T-cell (primary cell): Measurements from ENCODE around the gene CDK6. TPM values are rescaled to one million over a fixed set of nuclear protein-coding genes. Genes with fewer than 3 reads are reported as not detected.

Experiments
- ATAC-seq, 4 experiments: fragments of 200-7000 bp in 3 of 4; fragments of 150-1000 bp in 1 of 4; cut with Tn5 transposase; replicated peaks in 1 of 4; 1 replicate in 3 of 4; 2 replicates in 1 of 4; pipeline ENCODE4 v1.10.0; 2021; ENCODE audit warnings: moderate library complexity in 3 of 4, mild to moderate bottlenecking in 2 of 4, moderate number of reproducible peaks in 1 of 4
- CTCF ChIA-PET, 2 donors: fragments of 300-600 bp; sonication (Branson Sonifier 250); formaldehyde crosslinking; loops; one replicate each; lab custom pipeline; 2022; ENCODE audit warnings: antibody characterized with exemption in 2 of 2; lab: Charles Lee
- POLR2A ChIA-PET, 2 donors: fragments of 300-600 bp; sonication (Branson Sonifier 250); formaldehyde crosslinking; loops; one replicate each; lab custom pipeline; 2022; ENCODE audit warnings: antibody characterized with exemption in 2 of 2; lab: Charles Lee
- DNase-seq, 35 experiments: peaks; one replicate each; pipeline versions ENCODE4 v3.0.0 to v3.0.0-alpha.2; 2013 to 2023
- H3K27ac ChIP-seq: one replicate; pipeline ENCODE4 v1.5.1; 2013; ENCODE audit warnings: low read length
- H3K27me3 ChIP-seq, 2 experiments: replicated peaks in 1 of 2; 1 replicate in 1 of 2; 2 replicates in 1 of 2; pipeline versions ENCODE4 v1.6.1 to v1.7.0; 2013; ENCODE audit warnings: low read length in 1 of 2, mixed read lengths in 1 of 2; ENCODE audit not compliant: control insufficient read depth in 2 of 2, insufficient read depth in 2 of 2; ENCODE audit errors: extremely low read depth in 1 of 2
- H3K36me3 ChIP-seq, 2 donors: 1 replicate in 1 of 2; 2 replicates in 1 of 2; pipeline versions ENCODE4 v1.6.1 to v1.7.0; 2013; ENCODE audit warnings: low read length in 1 of 2; ENCODE audit not compliant: control insufficient read depth in 2 of 2, insufficient read depth in 1 of 2; ENCODE audit errors: extremely low read depth in 1 of 2
- H3K4me1 ChIP-seq, 2 experiments: 1 replicate in 1 of 2; 2 replicates in 1 of 2; pipeline versions ENCODE4 v1.6.1 to v1.7.0; 2013; ENCODE audit warnings: low read length in 2 of 2, mixed read lengths in 1 of 2; ENCODE audit not compliant: insufficient read depth in 2 of 2, control insufficient read depth in 1 of 2; ENCODE audit errors: extremely low read depth in 1 of 2
- H3K4me3 ChIP-seq, 2 donors: 1 replicate in 1 of 2; 2 replicates in 1 of 2; pipeline versions ENCODE4 v1.5.1 to v1.7.0; 2013; ENCODE audit warnings: mild to moderate bottlenecking in 2 of 2, low read length in 1 of 2, moderate library complexity in 1 of 2; ENCODE audit not compliant: control insufficient read depth in 1 of 2; ENCODE audit errors: extremely low read depth in 1 of 2
- H3K9me3 ChIP-seq: 2 replicates; pipeline ENCODE4 v1.7.0; 2013
- H3K27ac Mint-ChIP-seq, 2 donors: one replicate each; pipeline ENCODE4 v1.8.0; 2020 to 2021; ENCODE audit warnings: mild to moderate bottlenecking in 2 of 2, mixed read lengths in 2 of 2
- H3K27me3 Mint-ChIP-seq, 2 donors: one replicate each; pipeline ENCODE4 v1.8.0; 2021 to 2022; ENCODE audit warnings: mixed read lengths in 2 of 2
- H3K36me3 Mint-ChIP-seq: one replicate; pipeline ENCODE4 v1.8.0; 2021; ENCODE audit warnings: mixed read lengths
- H3K4me1 Mint-ChIP-seq, 3 donors: one replicate each; pipeline ENCODE4 v1.8.0; 2020 to 2022; ENCODE audit warnings: mixed read lengths in 3 of 3, mild to moderate bottlenecking in 1 of 3
- H3K4me3 Mint-ChIP-seq, 3 donors: one replicate each; pipeline ENCODE4 v1.8.0; 2020 to 2022; ENCODE audit warnings: mild to moderate bottlenecking in 3 of 3, mixed read lengths in 3 of 3, moderate library complexity in 3 of 3
- H3K9me3 Mint-ChIP-seq, 3 donors: one replicate each; pipeline ENCODE4 v1.8.0; 2020 to 2022; ENCODE audit warnings: mixed read lengths in 3 of 3
- WGBS: methylation state at CpG from one replicate; pipeline ENCODE4 v1.1.5; 2013; ENCODE audit warnings: missing lambda C conversion rate; ENCODE audit not compliant: insufficient coverage; 5-methylcytosine and 5-hydroxymethylcytosine counted together
- total RNA-seq, 35 experiments: library from RNA in 6 of 35; stranded (reverse) in 6 of 35; fragments of 120-200 nt in 1 of 35; gene quantifications; one replicate each; pipeline versions ENCODE4 v1.2.1 to v1.2.4 and lab custom pipeline; 2013 to 2026

Gene CDK6
- total RNA-seq, 5 donors from 2014 or later (not counting 1 experiment from before 2014, with no cell fraction given): 29.8 to 107 (median 43.9) TPM

DNA sequence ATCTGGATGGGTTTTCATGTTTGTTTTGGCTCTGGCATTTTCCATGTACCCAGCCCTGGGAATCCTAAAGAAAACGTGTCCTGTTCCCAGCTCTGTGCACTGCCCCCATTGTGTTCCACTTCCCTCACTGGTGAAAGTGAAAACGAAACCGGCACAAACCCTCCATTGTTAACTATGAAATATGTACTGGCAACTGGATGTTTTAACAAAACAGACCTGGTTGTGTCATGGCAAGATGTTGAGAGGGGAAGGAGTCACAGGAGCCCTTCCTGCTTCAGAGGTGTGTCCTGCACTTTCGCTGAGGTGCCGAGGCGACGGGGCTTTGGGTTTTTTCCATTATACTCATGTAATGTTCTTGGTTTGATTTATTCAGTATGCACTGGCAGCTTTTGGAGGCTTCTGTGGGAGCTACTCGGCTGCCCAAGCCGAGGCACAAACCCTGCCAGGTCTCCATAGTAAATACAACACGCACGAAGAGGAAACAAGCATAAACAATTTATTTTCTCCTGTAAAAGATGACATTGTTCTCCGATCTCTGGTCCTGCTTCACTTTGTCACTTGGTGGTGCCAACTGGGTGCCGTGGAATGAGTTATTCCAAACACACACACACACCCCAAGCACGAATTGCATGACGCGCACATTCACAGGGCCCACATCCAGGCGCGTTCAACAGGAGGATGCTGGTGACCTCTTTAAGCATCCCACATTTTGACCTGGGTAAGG is 118.2 kb downstream of the CDK6 start:
- Mint-ChIP-seq H3K27ac (peak overlapping the region; percentile 90 to 95), H3K4me1 (peaks cover 28 to 52% (median 50%) of the 10 kb centered on the region in 3 donors), H3K4me3 (peak overlapping the region; percentile 71 to 87 (median 87)), H3K36me3 (peaks cover 24% of the 10 kb centered on the region), H3K9me3 (no peaks in the 10 kb centered on the region), H3K27me3 (no peaks in the 10 kb centered on the region)
- ChIA-PET CTCF (interaction anchor here (0.6 to 1.5 kb wide), 4 partner anchors 34 to 164 kb away, joined by 3 to 5 read pairs (median 4); no protein-coding TSS in a partner anchor), POLR2A (interaction anchor here (0.5 to 0.7 kb wide), 2 partner anchors 80 to 110 kb away, joined by 3 read pairs; no protein-coding TSS in a partner anchor)
- peaks cover 9 to 16% of the 10 kb centered on the region in 2 experiments for H3K4me1 ChIP-seq
- peak overlapping the region; percentile 40 to 58 for H3K4me3 ChIP-seq
- WGBS: 83% methylated on average over 4 of the region's 18 CpGs
- H3K36me3 ChIP-seq: no peaks in the 10 kb centered on the region
- peak; percentile 2 to 64 (median 26) for DNase-seq
- peak; percentile 80 to 94 (median 83) for ATAC-seq
- peak overlapping the region; percentile 61 for H3K27ac ChIP-seq
- H3K27me3 ChIP-seq: no peaks in the 10 kb centered on the region
- no peaks in the 10 kb centered on the region for H3K9me3 ChIP-seq

DNA sequence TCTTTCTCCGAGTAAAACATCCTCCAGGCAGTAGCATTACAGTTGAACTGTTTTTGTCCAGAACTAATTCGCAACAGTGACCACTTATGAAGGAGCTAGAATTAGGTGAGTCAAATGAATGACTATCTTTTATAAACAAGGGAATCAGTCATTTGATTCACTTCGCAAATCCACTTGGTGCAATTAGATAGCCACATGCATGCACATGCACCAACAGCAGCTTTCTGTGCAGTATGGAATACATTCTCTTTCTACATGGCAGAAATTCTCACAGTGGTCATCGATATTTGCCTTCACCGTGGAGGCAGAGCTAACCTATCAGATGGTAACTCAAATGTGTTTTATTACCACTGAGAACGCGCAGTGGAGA is 118.8 kb downstream of the CDK6 start:
- CTCF ChIA-PET: interaction anchor here (0.6 to 1.5 kb wide), 4 partner anchors 34 to 164 kb away, joined by 3 to 5 read pairs (median 4); no protein-coding TSS in a partner anchor
- Mint-ChIP-seq H3K27me3 (no peaks in the 10 kb centered on the region), H3K9me3 (no peaks in the 10 kb centered on the region), H3K4me3 (peak overlapping the region; percentile 71 to 87 (median 87)), H3K36me3 (peaks cover 23% of the 10 kb centered on the region), H3K4me1 (peaks cover 27 to 50% (median 47%) of the 10 kb centered on the region in 3 donors), H3K27ac (peak overlapping the region; percentile 90 to 95)
- Histone ChIP-seq H3K27me3 (no peaks in the 10 kb centered on the region), H3K9me3 (no peaks in the 10 kb centered on the region), H3K4me1 (peaks cover 9 to 16% of the 10 kb centered on the region in 2 experiments), H3K36me3 (no peaks in the 10 kb centered on the region), H3K27ac (peak overlapping the region; percentile 20), H3K4me3 (peak overlapping the region; percentile 40 to 58)
- DNase-seq: no peak
- WGBS: 90% methylated on average over 3 of the region's 7 CpGs
- POLR2A ChIA-PET: interaction anchor here in 1 of 2 donors (0.5 kb wide), 1 partner anchor 80 kb away, joined by 3 read pairs; no protein-coding TSS in a partner anchor
- peak in 2 of 4 experiments; percentile 6 to 9 for ATAC-seq

- DNase-seq: no peak
- ChIA-PET POLR2A (no interaction called here), CTCF (interaction anchor here (0.6 to 1.5 kb wide), 4 partner anchors 33 to 120 kb away, joined by 3 to 5 read pairs (median 4); no protein-coding TSS in a partner anchor)
- 93% methylated on average over 3 of the region's 4 CpGs for WGBS
- Mint-ChIP-seq H3K9me3 (no peaks in the 10 kb centered on the region), H3K4me3 (peak overlapping the region in 2 of 3 donors; percentile 71 to 87), H3K27me3 (no peaks in the 10 kb centered on the region), H3K36me3 (peaks cover 21% of the 10 kb centered on the region), H3K27ac (peak overlapping the region in 1 of 2 donors; percentile 34), H3K4me1 (peaks cover 26 to 46% (median 44%) of the 10 kb centered on the region in 3 donors)
- Histone ChIP-seq H3K4me1 (peaks cover 9 to 16% of the 10 kb centered on the region in 2 experiments), H3K9me3 (no peaks in the 10 kb centered on the region), H3K27ac (no peak overlapping the region), H3K4me3 (no peak overlapping the region), H3K27me3 (no peaks in the 10 kb centered on the region), H3K36me3 (no peaks in the 10 kb centered on the region)
- ATAC-seq: no peak
Observed at GRCh38 chr7:92716825-92717580, 119.4 kb downstream of the CDK6 start.

DNA sequence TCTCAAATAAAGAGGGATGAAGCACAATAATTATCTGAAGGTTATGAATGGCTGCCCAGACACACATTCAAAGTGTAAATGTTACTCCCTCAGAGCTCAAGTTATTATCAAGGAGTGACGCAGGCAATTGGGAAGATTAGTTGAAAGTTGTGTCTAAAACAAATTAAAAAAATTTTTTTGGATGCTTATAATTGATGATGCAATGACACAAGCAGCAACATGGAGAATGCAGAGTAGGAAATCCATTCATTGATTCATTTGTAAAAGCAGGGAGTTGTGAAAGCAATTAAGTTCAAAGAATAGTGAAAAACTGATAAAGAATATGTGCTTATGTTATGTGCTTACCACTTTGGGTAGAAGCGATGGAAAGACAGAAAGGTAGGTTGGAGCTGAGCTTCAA is 120.4 kb downstream of the CDK6 start:
- H3K4me3 Mint-ChIP-seq: no peak overlapping the region
- ATAC-seq (no peak), DNase-seq (no peak)
- Histone ChIP-seq H3K9me3 (no peaks in the 10 kb centered on the region), H3K4me1 (peaks cover 9 to 16% of the 10 kb centered on the region in 2 experiments), H3K27me3 (no peaks in the 10 kb centered on the region), H3K27ac (no peak overlapping the region), H3K4me3 (no peak overlapping the region), H3K36me3 (no peaks in the 10 kb centered on the region)
- ChIA-PET POLR2A (interaction anchor here in 1 of 2 donors (0.7 kb wide), 1 partner anchor 187 kb away, joined by 3 read pairs; the partner anchor contains the start of gene RBM48), CTCF (interaction anchor here in 1 of 2 donors (0.6 kb wide), 1 partner anchor 157 kb away, joined by 4 read pairs; no protein-coding TSS in a partner anchor)
- no CpG with 5 or more reads among the region's 2 CpGs for WGBS
- peaks cover 26 to 40% (median 40%) of the 10 kb centered on the region in 3 donors for H3K4me1 Mint-ChIP-seq
- peaks cover 16% of the 10 kb centered on the region for H3K36me3 Mint-ChIP-seq
- H3K9me3 Mint-ChIP-seq: no peaks in the 10 kb centered on the region
- no peaks in the 10 kb centered on the region for H3K27me3 Mint-ChIP-seq
- no peak overlapping the region for H3K27ac Mint-ChIP-seq

DNA sequence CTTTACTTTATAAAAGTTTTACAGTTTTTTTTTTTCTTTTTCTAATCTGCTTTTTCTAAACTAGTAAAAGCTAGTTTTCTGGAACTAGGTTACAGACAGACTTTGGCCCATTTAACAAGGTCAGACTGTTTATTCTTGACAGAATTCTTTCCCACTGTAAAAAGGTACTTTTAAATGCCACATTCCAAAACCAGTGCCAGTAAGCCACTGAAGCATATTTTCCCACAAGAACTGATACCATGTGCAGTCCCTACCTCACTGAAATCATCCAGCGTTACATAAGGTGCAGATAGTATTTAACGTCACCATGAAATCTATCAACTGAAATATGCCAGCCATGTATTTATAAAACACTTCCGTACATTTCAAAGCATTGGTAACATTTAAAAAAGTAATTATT is 121.6 kb downstream of the CDK6 start:
- Mint-ChIP-seq H3K4me1 (peaks cover 23 to 39% (median 30%) of the 10 kb centered on the region in 3 donors), H3K27me3 (no peaks in the 10 kb centered on the region), H3K4me3 (no peak overlapping the region), H3K9me3 (no peaks in the 10 kb centered on the region), H3K27ac (no peak overlapping the region), H3K36me3 (peaks cover 19% of the 10 kb centered on the region)
- Histone ChIP-seq H3K27me3 (no peaks in the 10 kb centered on the region), H3K4me1 (peaks cover 7 to 16% of the 10 kb centered on the region in 2 experiments), H3K4me3 (no peak overlapping the region), H3K27ac (no peak overlapping the region), H3K36me3 (no peaks in the 10 kb centered on the region), H3K9me3 (no peaks in the 10 kb centered on the region)
- ATAC-seq: no peak
- ChIA-PET CTCF (interaction anchor here in 1 of 2 donors (1.1 kb wide), 1 partner anchor 19 kb away, joined by 3 read pairs; no protein-coding TSS in a partner anchor), POLR2A (interaction anchor here (0.6 kb wide), 3 partner anchors 40 to 450 kb away, joined by 3 read pairs; no protein-coding TSS in a partner anchor)
- no peak for DNase-seq
- no CpG with 5 or more reads among the region's 3 CpGs for WGBS

- Histone ChIP-seq H3K27ac (no peak overlapping the region), H3K4me3 (no peak overlapping the region), H3K4me1 (peaks cover 6 to 16% of the 10 kb centered on the region in 2 experiments), H3K36me3 (no peaks in the 10 kb centered on the region), H3K27me3 (no peaks in the 10 kb centered on the region), H3K9me3 (no peaks in the 10 kb centered on the region)
- 100% methylated on average over 1 of the region's 3 CpGs for WGBS
- no peak for ATAC-seq
- Mint-ChIP-seq H3K4me3 (no peak overlapping the region), H3K9me3 (no peaks in the 10 kb centered on the region), H3K27me3 (no peaks in the 10 kb centered on the region), H3K36me3 (peaks cover 19% of the 10 kb centered on the region), H3K4me1 (peaks cover 19 to 37% (median 26%) of the 10 kb centered on the region in 3 donors), H3K27ac (no peak overlapping the region)
- POLR2A ChIA-PET: interaction anchor here in 1 of 2 donors (0.6 kb wide), 1 partner anchor 41 kb away, joined by 3 read pairs; no protein-coding TSS in a partner anchor
- no peak for DNase-seq
- CTCF ChIA-PET: no interaction called here
Observed at GRCh38 chr7:92714280-92714679, 122.1 kb downstream of the CDK6 start.
